ENCODE data around the gene UBQLN4.
"Not testable (repeated sequence)": the region's sequence is repeated elsewhere in the genome, so short reads cannot be mapped to it uniquely, and the experiment has no call there.

The UBQLN4 gene

DNA sequence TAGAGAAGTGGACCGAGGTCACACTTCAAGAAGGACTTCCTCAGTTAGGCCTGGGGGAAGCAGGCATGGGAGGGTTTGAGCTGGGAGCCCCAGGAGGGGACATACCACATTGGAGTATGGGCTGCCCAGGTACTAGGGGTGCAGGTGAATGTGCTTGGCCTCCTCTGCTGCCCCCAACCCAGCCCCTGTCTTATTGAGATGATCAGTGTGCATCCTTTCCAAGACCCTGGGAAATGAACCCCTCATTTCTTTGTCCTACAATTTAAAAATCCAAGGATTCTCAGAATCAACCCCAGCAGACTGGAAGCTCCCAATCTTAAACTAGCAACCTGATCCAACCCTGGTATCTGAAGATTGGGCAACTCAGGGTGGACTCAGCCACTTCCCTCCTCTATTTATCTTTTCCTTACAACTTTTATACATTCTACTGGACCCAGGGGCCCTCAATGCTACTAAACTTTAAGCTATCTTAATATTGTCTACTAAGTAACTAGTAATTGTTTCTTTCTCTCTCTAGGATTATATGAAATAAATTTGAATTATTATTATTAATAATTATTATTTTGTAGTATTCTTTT, 19.6 kb upstream of the UBQLN4 start:
- H3K27ac Mint-ChIP-seq, result no peak overlapping the region
- no peak overlapping the region for H3K4me3 Mint-ChIP-seq
- H3K4me1 Mint-ChIP-seq, result no peaks in the 10 kb centered on the region
- no peaks in the 10 kb centered on the region for H3K27me3 Mint-ChIP-seq
- no peaks in the 10 kb centered on the region for H3K9me3 Mint-ChIP-seq
- no peaks in the 10 kb centered on the region for H3K36me3 Mint-ChIP-seq

GRCh38 chr1:156072251-156072650, 18.7 kb upstream of the UBQLN4 start:
- H3K4me3 Mint-ChIP-seq, result no peak overlapping the region
- no peaks in the 10 kb centered on the region for H3K36me3 Mint-ChIP-seq
- H3K27ac Mint-ChIP-seq, result no peak overlapping the region
- H3K9me3 Mint-ChIP-seq, result no peaks in the 10 kb centered on the region
- H3K27me3 Mint-ChIP-seq, result no peaks in the 10 kb centered on the region
- peaks cover under 1% of the 10 kb centered on the region for H3K4me1 Mint-ChIP-seq

DNA sequence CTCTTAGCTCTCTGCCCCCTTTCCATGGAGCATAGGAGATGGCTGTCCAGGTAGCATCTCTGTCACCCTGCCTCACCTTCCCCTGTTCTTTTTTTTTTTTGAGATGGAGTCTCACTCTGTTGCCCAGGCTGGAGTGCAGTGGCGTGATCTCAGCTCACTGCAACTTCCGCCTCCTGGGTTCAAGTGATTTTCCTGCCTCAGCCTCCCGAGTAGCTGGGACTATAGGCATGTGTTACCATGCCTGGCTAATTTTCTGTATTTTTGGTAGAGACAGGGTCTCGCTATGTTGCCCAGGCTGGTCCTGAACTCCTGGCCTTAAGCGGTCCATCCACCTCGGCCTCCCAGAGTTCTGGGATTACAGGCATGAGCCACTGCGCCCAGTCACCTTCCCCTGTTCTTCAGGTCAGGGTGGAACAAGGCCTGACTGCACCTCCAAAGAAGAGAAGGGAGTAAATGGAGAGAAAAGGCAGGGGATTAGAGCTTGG, 17.8 kb upstream of the UBQLN4 start:
- H3K36me3 Mint-ChIP-seq, H3K4me1 Mint-ChIP-seq, H3K4me3 Mint-ChIP-seq, H3K27ac Mint-ChIP-seq, H3K9me3 Mint-ChIP-seq, H3K27me3 Mint-ChIP-seq: not testable (repeated sequence)

DNA sequence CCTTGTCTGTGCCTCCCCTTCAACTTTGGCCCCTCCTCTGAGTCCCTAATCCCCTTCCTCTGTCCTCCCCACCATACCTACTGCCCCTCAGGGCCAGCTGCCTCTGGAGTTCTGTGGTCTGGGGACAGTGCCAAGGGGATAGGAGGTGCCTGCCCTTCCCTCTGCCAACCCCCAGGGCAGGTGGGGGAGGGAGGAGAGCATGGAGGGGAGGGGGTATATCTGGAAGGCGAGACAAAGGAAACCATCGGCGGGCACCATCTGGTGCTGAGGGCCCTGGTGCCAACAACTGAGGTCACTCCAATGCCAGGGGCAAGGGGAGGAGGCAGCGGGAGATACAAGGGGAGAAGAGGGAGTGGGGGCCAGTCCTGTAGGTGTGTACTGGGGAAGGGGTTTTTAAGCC, 16.9 kb upstream of the UBQLN4 start:
- Mint-ChIP-seq H3K36me3 (no peaks in the 10 kb centered on the region), H3K27me3 (no peaks in the 10 kb centered on the region), H3K27ac (no peak overlapping the region), H3K4me3 (no peak overlapping the region), H3K4me1 (peaks cover 10% of the 10 kb centered on the region), H3K9me3 (no peaks in the 10 kb centered on the region)

GRCh38 chr1:156069490-156070455, 16.2 kb upstream of the UBQLN4 start:
- no peak overlapping the region for H3K27ac Mint-ChIP-seq
- no peaks in the 10 kb centered on the region for H3K36me3 Mint-ChIP-seq
- H3K4me1 Mint-ChIP-seq, result peaks cover 14% of the 10 kb centered on the region
- H3K4me3 Mint-ChIP-seq, result no peak overlapping the region
- no peaks in the 10 kb centered on the region for H3K9me3 Mint-ChIP-seq
- no peaks in the 10 kb centered on the region for H3K27me3 Mint-ChIP-seq

GRCh38 chr1:156067262-156067661, 13.7 kb upstream of the UBQLN4 start:
- H3K9me3 Mint-ChIP-seq, result no peaks in the 10 kb centered on the region
- no peaks in the 10 kb centered on the region for H3K27me3 Mint-ChIP-seq
- no peak overlapping the region for H3K4me3 Mint-ChIP-seq
- H3K4me1 Mint-ChIP-seq, result peaks cover 14% of the 10 kb centered on the region
- no peaks in the 10 kb centered on the region for H3K36me3 Mint-ChIP-seq
- no peak overlapping the region for H3K27ac Mint-ChIP-seq

DNA sequence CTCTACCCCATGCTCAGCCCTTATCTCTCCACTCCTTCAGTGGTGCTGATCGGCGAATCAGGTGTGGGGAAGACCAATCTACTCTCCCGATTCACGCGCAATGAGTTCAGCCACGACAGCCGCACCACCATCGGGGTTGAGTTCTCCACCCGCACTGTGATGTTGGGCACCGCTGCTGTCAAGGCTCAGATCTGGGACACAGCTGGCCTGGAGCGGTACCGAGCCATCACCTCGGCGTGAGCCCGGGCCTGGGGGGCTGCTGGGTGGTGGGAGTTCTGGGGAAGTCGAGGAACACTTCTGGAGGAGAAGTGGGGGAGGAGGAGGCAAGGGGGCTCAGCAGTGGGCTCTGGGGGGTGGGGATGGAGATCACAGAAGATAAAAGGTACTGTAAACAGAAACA, 12.3 kb upstream of the UBQLN4 start:
- Mint-ChIP-seq H3K27ac (no peak overlapping the region), H3K9me3 (no peaks in the 10 kb centered on the region), H3K4me3 (no peak overlapping the region), H3K36me3 (no peaks in the 10 kb centered on the region), H3K27me3 (no peaks in the 10 kb centered on the region), H3K4me1 (peaks cover 14% of the 10 kb centered on the region)

DNA sequence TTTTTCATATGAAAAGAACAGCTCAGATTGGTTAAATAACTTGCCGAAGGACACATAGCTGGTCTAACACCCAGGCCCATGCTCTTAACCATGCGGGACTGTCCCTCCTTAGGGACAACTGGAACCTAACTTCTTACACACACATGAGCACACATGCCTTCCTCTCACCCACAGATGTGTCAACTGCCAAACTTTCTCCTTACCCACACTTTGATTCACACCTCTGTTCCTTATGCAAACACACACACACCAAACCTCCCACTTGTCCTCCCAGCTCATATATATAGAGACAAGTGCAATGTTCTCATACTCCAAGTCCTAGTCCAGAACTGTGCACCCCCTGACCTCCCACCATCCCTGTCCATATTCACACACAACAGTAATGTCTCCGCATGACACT, 11.6 kb upstream of the UBQLN4 start:
- Mint-ChIP-seq H3K36me3 (no peaks in the 10 kb centered on the region), H3K4me3 (no peak overlapping the region), H3K27ac (no peak overlapping the region), H3K27me3 (no peaks in the 10 kb centered on the region), H3K9me3 (no peaks in the 10 kb centered on the region), H3K4me1 (peaks cover 14% of the 10 kb centered on the region)

GRCh38 chr1:156064615-156065014, 11.0 kb upstream of the UBQLN4 start:
- Mint-ChIP-seq H3K27me3 (no peaks in the 10 kb centered on the region), H3K4me3 (no peak overlapping the region), H3K36me3 (no peaks in the 10 kb centered on the region), H3K9me3 (no peaks in the 10 kb centered on the region), H3K27ac (no peak overlapping the region), H3K4me1 (peaks cover 14% of the 10 kb centered on the region)

DNA sequence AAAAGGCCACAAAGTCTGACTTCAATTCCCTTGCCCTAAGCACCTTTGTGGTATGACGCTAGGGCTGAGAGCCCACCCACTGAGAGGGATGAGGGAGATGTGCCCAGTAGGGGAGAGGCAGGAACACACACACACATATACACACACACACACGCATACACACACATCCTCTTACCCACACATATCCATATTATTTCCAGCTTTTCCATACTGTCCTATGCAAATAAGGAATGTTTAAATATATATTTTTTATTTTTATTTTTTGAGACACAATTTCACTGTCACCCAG, 10.3 kb upstream of the UBQLN4 start:
- no peak overlapping the region for H3K27ac Mint-ChIP-seq
- no peaks in the 10 kb centered on the region for H3K36me3 Mint-ChIP-seq
- no peaks in the 10 kb centered on the region for H3K9me3 Mint-ChIP-seq
- no peak overlapping the region for H3K4me3 Mint-ChIP-seq
- peaks cover 14% of the 10 kb centered on the region for H3K4me1 Mint-ChIP-seq
- no peaks in the 10 kb centered on the region for H3K27me3 Mint-ChIP-seq

DNA sequence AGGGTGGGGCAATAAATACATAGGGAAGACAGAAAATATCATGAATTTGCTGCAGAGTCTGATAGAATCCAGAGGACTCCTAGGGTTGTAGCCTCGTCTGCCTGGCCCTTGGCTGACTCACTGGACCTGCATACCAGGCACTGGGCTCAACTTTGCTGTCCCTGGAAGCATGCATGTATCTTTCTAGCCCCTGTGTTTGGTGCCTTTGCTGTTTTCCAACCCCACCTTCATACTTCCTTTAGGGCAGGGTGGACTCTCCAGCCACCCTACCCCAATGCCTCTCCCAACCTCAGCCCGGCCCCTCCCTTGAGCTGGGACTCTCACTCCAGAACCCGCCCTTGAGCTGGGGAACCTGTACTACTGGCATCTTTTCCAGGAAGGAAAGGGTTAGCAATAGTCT, 8.6 kb upstream of the UBQLN4 start:
- Mint-ChIP-seq H3K36me3 (no peaks in the 10 kb centered on the region), H3K4me3 (no peak overlapping the region), H3K27ac (no peak overlapping the region), H3K27me3 (no peaks in the 10 kb centered on the region), H3K4me1 (peaks cover 12% of the 10 kb centered on the region), H3K9me3 (no peaks in the 10 kb centered on the region)

DNA sequence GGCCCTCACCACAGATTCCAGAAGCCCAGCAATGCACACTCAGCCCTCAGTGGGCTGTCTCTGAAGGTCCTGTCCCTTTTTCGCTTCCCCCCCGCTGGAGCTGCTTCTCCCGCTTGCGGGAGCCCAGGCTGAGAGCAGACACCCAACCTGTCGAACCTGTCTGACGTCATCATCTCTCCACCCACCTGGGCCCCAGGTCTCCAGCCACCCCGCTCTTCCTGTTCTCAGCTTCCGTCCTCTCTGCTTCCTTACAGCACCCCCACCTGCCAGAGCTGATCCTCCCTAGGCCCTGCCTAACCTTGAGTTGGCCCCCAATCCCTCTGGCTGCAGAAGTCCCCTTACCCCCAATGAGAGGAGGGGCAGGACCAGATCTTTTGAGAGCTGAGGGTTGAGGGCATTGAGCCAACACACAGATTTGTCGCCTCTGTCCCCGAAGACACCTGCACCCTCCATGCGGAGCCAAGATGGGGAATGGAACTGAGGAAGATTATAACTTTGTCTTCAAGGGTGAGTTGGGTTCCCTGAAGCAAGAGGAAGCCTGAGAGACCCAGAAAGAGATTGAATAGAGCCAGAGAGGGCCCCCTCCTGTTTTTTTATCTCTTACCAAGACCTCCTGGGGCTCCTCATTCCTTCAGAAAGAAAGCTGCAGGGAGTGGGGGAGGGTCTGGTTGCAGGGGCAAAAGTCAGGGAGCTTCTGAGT, 7.5 kb upstream of the UBQLN4 start, which contains the start of gene RAB25:
RAB25 (plus strand) TSS at position 224 of the 700 bp plus-strand sequence; CDS start at position 465, 241 bp downstream.
- Mint-ChIP-seq H3K27me3 (no peaks in the 10 kb centered on the region), H3K27ac (no peak within 1 kb of the TSS), H3K36me3 (no peaks in the 10 kb centered on the region), H3K4me3 (no peak within 1 kb of the TSS), H3K4me1 (peaks cover 8% of the 10 kb centered on the region), H3K9me3 (no peaks in the 10 kb centered on the region)

DNA sequence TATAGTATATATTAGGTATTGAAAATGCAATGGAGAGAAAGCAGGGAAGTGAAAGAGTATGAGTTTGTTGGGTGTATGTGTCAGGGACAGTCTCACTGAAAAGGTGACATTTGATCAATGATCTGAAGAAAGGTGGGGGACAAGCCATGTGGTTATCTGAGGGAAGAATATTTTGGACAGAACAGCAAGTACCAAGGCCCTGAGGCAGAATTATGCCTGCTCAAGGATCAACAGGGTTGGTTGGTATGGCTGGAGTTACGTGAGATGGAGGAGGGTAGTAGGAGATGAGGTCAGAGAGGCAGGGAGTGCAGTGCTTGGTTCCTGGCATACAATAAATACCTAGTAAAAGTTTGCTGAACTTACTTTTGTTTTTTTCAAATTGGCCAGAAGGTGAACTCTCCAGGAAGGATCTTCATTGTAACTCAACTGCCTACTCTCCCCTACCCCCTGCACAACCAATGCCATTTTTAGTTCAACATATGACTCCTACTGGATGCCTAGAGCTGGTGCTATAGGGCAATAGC, 2.8 kb upstream of the UBQLN4 start:
- Mint-ChIP-seq H3K4me1 (peaks cover 28% of the 10 kb centered on the region), H3K27ac (no peak overlapping the region), H3K4me3 (peak overlapping the region; percentile 2), H3K27me3 (no peaks in the 10 kb centered on the region), H3K36me3 (no peaks in the 10 kb centered on the region), H3K9me3 (no peaks in the 10 kb centered on the region)

DNA sequence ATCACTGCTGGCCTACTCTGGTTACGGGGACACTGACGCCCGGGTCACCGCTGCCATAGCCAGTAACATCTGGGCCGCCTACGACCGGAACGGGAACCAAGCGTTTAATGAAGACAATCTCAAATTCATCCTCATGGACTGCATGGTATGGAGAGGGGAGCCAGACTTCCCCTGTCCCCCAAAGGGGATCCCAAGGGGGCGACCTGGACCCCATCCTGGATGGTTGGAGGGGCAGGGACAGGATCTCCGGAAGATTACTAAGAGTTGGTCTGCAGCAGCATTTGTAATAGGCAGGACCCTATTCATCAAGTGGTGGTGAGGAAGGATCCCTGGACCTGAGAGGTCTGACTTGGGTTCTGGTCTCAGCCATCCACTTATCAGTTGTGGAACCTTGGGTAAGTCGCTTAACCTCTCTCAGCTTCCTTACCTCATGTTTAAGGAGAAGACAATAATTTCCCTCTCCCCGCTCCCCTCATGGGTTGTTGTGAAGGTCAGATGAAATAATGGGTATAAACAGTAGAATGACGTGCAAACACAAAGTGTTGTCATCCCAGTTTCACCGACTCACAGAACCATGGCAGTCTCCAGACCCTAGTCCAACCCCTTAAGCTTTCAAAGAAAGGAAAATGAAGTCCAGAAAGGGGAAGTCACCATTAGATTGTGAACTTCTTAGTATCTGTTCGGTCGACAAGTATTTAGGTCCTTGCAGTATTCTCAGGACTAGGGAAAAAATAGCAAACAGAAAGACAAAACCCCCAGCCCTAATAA, 1.9 kb upstream of the UBQLN4 start:
- H3K27me3 Mint-ChIP-seq, result no peaks in the 10 kb centered on the region
- H3K27ac Mint-ChIP-seq, result peak overlapping the region; percentile 51
- no peaks in the 10 kb centered on the region for H3K9me3 Mint-ChIP-seq
- no peaks in the 10 kb centered on the region for H3K36me3 Mint-ChIP-seq
- peak overlapping the region; percentile 91 for H3K4me3 Mint-ChIP-seq
- H3K4me1 Mint-ChIP-seq, result peaks cover 28% of the 10 kb centered on the region

Data from activated naive CD4-positive, alpha-beta T cell treated with anti-CD3 and anti-CD28 coated beads, Interleukin-2, amount 50 U/mL, for 24 hours (primary cell).